Measurements from ENCODE around the gene MCUB. TPM values are rescaled to one million over a fixed set of nuclear protein-coding genes. Genes with fewer than 3 reads are reported as not detected.
"Not testable (repeated sequence)": the region's sequence is repeated elsewhere in the genome, so short reads cannot be mapped to it uniquely, and the experiment has no call there.

MCUB gene
- polyA plus RNA-seq, 1 donor, result 6.9 TPM

DNA sequence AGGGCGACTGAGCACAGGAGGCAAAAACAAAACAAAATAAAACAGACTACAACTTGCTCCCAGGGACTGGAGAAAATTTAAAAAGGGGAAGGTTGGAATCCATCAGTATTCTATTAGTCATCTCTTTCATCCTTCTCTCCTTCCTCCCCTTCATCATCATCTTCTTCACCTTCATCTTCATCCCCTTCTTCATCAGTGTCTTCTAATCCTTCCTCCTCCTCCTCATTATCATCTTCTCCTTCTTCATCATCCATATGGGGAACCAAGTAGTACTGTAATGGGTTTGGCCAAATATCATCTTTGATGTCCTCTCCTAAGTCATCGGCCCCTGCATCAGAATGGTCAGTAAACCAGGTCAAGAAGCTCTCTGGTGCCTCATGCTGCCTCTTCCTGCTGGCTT, 6.9 kb upstream of the MCUB start:
- Histone ChIP-seq H3K27me3 (ENCODE audit: control insufficient read depth, insufficient read depth, low read length) (peaks cover under 1% of the 10 kb centered on the region), H3K27ac (ENCODE audit: low read length) (no peak overlapping the region), H3K9me3 (ENCODE audit: control insufficient read depth, low read depth, low read length) (peaks cover 6% of the 10 kb centered on the region), H3K4me3 (ENCODE audit: low read length) (no peak overlapping the region), H3K36me3 (ENCODE audit: control insufficient read depth, insufficient read depth, low read length) (no peaks in the 10 kb centered on the region), H3K4me1 (ENCODE audit: control insufficient read depth, insufficient read depth, low read length) (no peaks in the 10 kb centered on the region)
- DNase-seq, result no peak
- WGBS (ENCODE audit: insufficient coverage, low lambda C conversion rate), result 100% methylated on average over 1 of the region's 2 CpGs

DNA sequence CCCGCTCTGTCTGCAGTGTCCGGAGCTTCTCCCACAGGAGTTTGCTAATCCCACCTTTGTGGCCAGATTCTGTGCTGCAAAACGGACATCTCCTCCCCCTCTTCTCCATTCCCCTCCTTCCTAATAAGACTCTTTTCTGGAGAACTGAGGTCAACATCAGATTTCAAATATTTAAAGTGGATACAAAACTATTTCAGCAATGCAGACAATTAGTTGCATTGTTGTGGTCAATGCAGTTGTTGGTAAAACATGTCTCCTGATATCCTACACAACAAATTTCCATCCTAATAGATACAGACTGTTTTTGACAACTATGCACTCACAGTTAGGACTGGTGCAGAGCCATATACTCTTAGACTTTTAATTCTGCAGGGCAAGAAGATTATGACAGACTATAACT, 5.1 kb upstream of the MCUB start:
- H3K27ac ChIP-seq (ENCODE audit: low read length), result no peak overlapping the region
- no CpG with 5 or more reads among the region's 3 CpGs for WGBS (ENCODE audit: insufficient coverage, low lambda C conversion rate)

DNA sequence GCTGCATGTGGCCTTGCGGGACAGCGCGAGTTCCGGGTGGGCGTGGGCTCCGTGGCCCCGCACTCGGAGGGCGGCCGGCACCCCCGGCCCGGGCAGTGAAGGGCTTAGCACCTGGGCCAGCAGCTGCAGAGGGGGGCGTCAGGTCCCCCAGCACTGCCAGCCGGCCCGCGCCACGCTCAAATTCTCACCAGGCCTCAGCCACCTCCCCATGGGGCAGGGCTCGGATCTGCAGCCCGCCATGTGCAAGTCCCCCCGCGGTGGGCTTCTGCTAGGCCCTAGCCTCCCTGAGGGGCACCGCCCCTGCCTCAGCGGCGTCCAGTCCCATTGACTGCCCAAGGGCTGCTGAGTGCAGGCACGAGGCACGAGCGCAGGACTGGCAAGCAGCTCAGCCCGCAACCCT, 2.6 kb upstream of the MCUB start:
- no peaks in the 10 kb centered on the region for H3K36me3 ChIP-seq (ENCODE audit: control insufficient read depth, insufficient read depth, low read length)
- no peak overlapping the region for H3K27ac ChIP-seq (ENCODE audit: low read length)
- no CpG with 5 or more reads among the region's 28 CpGs for WGBS (ENCODE audit: insufficient coverage, low lambda C conversion rate)
- peaks cover 6% of the 10 kb centered on the region for H3K9me3 ChIP-seq (ENCODE audit: control insufficient read depth, low read depth, low read length)
- no peaks in the 10 kb centered on the region for H3K4me1 ChIP-seq (ENCODE audit: control insufficient read depth, insufficient read depth, low read length)
- peaks cover 14% of the 10 kb centered on the region for H3K27me3 ChIP-seq (ENCODE audit: control insufficient read depth, insufficient read depth, low read length)
- DNase-seq, result no peak
- H3K4me3 ChIP-seq (ENCODE audit: low read length), result no peak overlapping the region

More for the DNA sequence above, 5.1 kb upstream of the MCUB start:
- Histone ChIP-seq H3K9me3 (ENCODE audit: control insufficient read depth, low read depth, low read length) (peaks cover 6% of the 10 kb centered on the region), H3K36me3 (ENCODE audit: control insufficient read depth, insufficient read depth, low read length) (no peaks in the 10 kb centered on the region), H3K4me3 (ENCODE audit: low read length) (no peak overlapping the region), H3K4me1 (ENCODE audit: control insufficient read depth, insufficient read depth, low read length) (no peaks in the 10 kb centered on the region), H3K27me3 (ENCODE audit: control insufficient read depth, insufficient read depth, low read length) (peaks cover 6% of the 10 kb centered on the region)
- no peak for DNase-seq

DNA sequence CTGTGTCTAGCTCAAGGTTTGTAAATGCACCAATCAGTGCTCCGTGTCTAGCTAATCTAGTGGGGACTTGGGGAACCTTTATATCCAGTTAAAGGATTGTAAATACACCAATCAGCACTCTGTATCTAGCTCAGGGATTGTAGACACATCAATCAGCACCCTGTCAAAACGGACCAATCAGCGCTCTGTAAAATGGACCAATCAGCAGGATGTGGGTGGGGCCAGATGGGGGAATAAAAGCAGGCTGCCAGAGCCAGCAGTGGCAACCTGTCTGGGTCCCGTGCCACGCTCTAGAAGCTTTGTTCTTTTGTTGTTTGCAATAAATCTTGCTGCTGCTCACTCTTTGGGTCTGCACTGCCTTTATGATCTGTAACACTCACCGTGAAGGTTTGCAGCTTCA, 2.0 kb upstream of the MCUB start:
- no CpG with 5 or more reads among the region's 6 CpGs for WGBS (ENCODE audit: insufficient coverage, low lambda C conversion rate)
- not testable (repeated sequence) for H3K4me3 ChIP-seq (ENCODE audit: low read length)

DNA sequence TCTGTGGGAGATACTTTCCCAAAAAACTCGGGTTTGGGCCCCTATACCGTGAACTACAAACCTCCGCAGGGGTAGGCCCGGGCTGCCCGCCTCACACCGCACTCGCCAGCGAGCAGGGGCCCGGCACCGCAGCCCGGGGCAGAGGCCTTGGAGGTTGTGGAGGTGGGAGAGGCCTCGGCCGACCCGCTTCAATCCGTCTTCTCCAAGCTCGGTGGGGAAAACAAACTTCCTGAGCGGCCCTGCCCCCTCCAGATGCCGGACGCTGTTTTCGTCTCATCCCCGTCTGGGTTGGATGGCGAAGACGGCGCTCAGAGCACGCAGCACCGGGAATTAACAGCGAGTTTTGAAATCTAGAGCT, 442 bp upstream of the MCUB start:
- Histone ChIP-seq H3K4me3 (ENCODE audit: low read length) (peak overlapping the region; percentile 49), H3K9me3 (ENCODE audit: control insufficient read depth, low read depth, low read length) (peaks cover 6% of the 10 kb centered on the region), H3K27ac (ENCODE audit: low read length) (peak overlapping the region; percentile 11), H3K4me1 (ENCODE audit: control insufficient read depth, insufficient read depth, low read length) (no peaks in the 10 kb centered on the region), H3K36me3 (ENCODE audit: control insufficient read depth, insufficient read depth, low read length) (no peaks in the 10 kb centered on the region), H3K27me3 (ENCODE audit: control insufficient read depth, insufficient read depth, low read length) (peaks cover 20% of the 10 kb centered on the region)
- WGBS (ENCODE audit: insufficient coverage, low lambda C conversion rate), result no CpG with 5 or more reads among the region's 27 CpGs
- no peak for DNase-seq

More for the DNA sequence above, 2.0 kb upstream of the MCUB start:
- not testable (repeated sequence) for H3K4me1 ChIP-seq (ENCODE audit: control insufficient read depth, insufficient read depth, low read length); DNase-seq; H3K9me3 ChIP-seq (ENCODE audit: control insufficient read depth, low read depth, low read length); H3K27ac ChIP-seq (ENCODE audit: low read length); H3K36me3 ChIP-seq (ENCODE audit: control insufficient read depth, insufficient read depth, low read length)
- peaks cover 18% of the 10 kb centered on the region for H3K27me3 ChIP-seq (ENCODE audit: control insufficient read depth, insufficient read depth, low read length)

DNA sequence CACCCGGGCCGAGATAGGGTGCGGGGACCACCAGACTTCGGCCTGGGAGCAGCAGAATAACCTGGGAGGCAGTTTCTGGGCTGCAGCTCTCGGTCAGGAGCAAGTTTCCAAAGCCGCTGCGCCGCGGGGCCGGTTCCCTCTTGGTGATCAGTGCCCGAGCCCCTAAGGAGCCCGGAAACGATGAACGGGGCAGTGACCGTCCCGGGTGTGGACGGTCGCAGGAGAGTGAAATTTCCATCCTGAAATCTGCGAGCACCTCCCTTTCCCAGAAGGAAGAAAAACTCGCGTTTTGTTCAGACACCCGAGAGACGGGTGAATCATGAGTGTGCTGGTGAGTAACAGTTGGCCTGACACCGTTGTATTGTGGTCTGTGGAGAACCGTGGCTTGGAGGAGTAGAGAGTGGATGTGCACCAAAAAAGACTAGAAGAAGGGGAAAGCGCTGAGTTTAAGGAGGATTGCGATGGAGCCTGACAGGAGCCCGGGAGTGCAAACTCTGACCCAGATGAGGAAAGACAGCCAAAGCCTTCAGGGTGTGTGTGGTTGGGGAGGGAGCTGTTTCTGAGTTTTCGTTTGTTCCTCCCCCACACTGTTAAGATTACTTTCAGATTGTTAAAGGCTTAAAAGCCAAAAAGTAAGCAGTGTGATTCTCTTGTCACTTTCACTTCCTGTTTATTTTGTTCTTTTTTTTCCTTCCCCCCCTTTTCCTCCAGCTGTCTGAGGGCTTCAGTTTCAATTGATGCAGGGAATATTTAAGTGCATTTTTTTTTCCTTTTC, 828 bp downstream of the MCUB start:
- no peaks in the 10 kb centered on the region for H3K4me1 ChIP-seq (ENCODE audit: control insufficient read depth, insufficient read depth, low read length)
- WGBS (ENCODE audit: insufficient coverage, low lambda C conversion rate), result 0% methylated on average over 1 of the region's 29 CpGs

DNA sequence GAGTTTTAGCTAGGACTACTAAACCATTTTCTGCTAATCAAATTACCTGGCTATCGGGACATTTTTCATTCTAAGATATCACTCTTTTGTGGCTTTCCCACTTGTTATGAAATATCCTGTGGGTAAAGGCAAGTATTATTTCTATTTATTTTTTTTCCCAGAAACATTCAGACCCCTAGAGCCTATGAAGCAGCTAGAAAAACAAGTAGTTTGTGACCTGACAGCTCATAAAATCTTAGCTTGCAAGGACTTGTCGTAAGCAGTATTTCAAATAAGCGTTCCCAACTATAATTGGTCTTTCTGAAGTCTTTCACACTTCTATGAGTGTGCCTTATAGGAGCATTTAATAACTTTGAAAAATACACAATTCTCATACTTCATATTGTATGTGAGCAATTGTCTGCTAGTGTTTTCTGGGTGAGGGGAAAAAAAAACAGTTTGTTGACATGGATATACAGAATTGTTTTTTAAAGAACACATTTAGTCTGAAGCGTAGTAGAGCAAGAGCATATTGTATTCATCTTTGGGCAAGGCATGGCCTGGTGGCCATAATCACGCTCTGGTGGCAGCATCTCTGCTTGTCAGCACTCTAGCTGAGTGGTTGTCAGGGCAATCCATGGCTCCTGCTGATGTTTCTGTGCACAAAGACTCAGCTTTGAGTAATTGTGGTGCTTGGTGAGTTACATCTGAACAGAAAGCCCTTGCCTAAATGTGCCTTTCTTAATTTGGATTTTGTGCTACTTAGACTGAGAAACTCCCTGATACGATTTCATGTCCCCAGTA, 2.6 kb downstream of the MCUB start:
- peaks cover under 1% of the 10 kb centered on the region for H3K9me3 ChIP-seq (ENCODE audit: control insufficient read depth, low read depth, low read length)
- H3K36me3 ChIP-seq (ENCODE audit: control insufficient read depth, insufficient read depth, low read length), result no peaks in the 10 kb centered on the region
- H3K27me3 ChIP-seq (ENCODE audit: control insufficient read depth, insufficient read depth, low read length), result peaks cover 21% of the 10 kb centered on the region
- H3K4me1 ChIP-seq (ENCODE audit: control insufficient read depth, insufficient read depth, low read length), result no peaks in the 10 kb centered on the region
- no peak overlapping the region for H3K27ac ChIP-seq (ENCODE audit: low read length)
- no peak overlapping the region for H3K4me3 ChIP-seq (ENCODE audit: low read length)
- WGBS (ENCODE audit: insufficient coverage, low lambda C conversion rate), result no CpG with 5 or more reads among the region's 6 CpGs
- DNase-seq, result no peak

More for the DNA sequence above, 828 bp downstream of the MCUB start:
- peaks cover 21% of the 10 kb centered on the region for H3K27me3 ChIP-seq (ENCODE audit: control insufficient read depth, insufficient read depth, low read length)
- H3K9me3 ChIP-seq (ENCODE audit: control insufficient read depth, low read depth, low read length), result peaks cover 6% of the 10 kb centered on the region
- peak overlapping the region; percentile 31 for H3K27ac ChIP-seq (ENCODE audit: low read length)
- H3K4me3 ChIP-seq (ENCODE audit: low read length), result peak overlapping the region; percentile 49
- DNase-seq, result peak; percentile 6 to 62
- H3K36me3 ChIP-seq (ENCODE audit: control insufficient read depth, insufficient read depth, low read length), result no peaks in the 10 kb centered on the region

DNA sequence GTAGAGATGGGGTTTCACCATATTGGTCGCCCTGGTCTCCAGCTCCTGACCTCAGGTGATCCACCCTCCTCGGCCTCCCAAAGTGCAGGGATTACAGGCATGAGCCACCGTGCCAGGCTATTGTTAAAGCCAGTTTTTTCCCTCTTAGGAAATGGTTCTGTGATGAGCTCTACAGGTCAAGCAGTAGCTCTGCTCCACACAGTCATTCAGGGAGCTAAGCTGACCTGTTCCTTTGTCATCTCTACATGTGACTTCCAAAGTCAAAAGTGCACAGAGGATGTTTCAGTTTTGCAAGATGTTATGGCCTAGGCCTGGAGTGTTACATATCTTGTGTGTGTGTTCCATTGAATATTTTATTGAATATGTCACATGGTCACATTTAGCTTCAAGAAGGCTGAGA, 11.4 kb downstream of the MCUB start:
- H3K4me3 ChIP-seq (ENCODE audit: low read length), result no peak overlapping the region
- H3K36me3 ChIP-seq (ENCODE audit: control insufficient read depth, insufficient read depth, low read length), result no peaks in the 10 kb centered on the region
- no peak overlapping the region for H3K27ac ChIP-seq (ENCODE audit: low read length)
- DNase-seq, result peak in 1 of 2 donors; percentile 11
- H3K9me3 ChIP-seq (ENCODE audit: control insufficient read depth, low read depth, low read length), result no peaks in the 10 kb centered on the region
- no CpG with 5 or more reads among the region's 3 CpGs for WGBS (ENCODE audit: insufficient coverage, low lambda C conversion rate)
- no peaks in the 10 kb centered on the region for H3K4me1 ChIP-seq (ENCODE audit: control insufficient read depth, insufficient read depth, low read length)
- H3K27me3 ChIP-seq (ENCODE audit: control insufficient read depth, insufficient read depth, low read length), result no peaks in the 10 kb centered on the region

DNA sequence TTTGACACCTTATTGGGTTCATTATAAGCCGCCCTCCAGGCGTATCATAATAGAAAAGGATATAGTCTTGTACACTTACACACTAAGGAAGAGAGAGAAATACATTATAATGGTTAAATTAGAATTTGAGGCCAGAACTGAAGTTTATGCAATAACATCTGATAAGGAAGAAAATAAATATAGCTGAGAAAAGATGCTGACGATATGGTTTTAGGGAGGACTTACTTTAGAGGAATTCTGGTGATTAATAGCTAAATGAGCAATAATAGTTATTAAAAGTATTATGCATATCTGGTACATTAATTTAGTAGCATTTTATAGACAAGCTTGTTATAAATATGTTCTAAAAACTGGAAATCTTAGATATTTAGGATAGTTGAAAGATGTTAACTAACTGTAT, 12.1 kb downstream of the MCUB start:
- Histone ChIP-seq H3K4me3 (ENCODE audit: low read length) (no peak overlapping the region), H3K4me1 (ENCODE audit: control insufficient read depth, insufficient read depth, low read length) (no peaks in the 10 kb centered on the region), H3K9me3 (ENCODE audit: control insufficient read depth, low read depth, low read length) (no peaks in the 10 kb centered on the region), H3K27me3 (ENCODE audit: control insufficient read depth, insufficient read depth, low read length) (no peaks in the 10 kb centered on the region), H3K36me3 (ENCODE audit: control insufficient read depth, insufficient read depth, low read length) (no peaks in the 10 kb centered on the region), H3K27ac (ENCODE audit: low read length) (no peak overlapping the region)
- no peak for DNase-seq
- WGBS (ENCODE audit: insufficient coverage, low lambda C conversion rate), result 100% methylated on average over 3 of the region's 3 CpGs

DNA sequence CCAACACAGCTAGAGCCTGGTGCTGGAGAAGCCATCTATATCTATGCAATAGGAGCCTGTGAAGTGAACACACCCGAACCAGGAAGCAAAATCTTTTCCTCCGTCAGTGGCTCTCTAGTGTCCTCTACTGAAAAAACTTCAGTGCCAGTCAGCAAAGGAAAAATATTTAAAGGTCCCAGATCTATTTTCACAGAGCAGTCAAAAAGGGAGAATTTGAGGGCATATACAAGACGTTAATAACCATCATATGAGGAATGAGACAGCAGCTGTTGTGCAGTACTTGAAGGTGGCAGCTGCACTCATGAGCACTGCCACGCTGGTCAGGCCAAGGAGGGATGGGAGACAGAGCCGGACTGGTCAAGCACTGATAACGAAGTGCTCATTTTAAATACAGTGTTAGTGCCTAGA, 14.4 kb downstream of the MCUB start:
- H3K27ac ChIP-seq (ENCODE audit: low read length), result no peak overlapping the region
- no peak overlapping the region for H3K4me3 ChIP-seq (ENCODE audit: low read length)
- H3K36me3 ChIP-seq (ENCODE audit: control insufficient read depth, insufficient read depth, low read length), result no peaks in the 10 kb centered on the region
- no peaks in the 10 kb centered on the region for H3K4me1 ChIP-seq (ENCODE audit: control insufficient read depth, insufficient read depth, low read length)
- H3K9me3 ChIP-seq (ENCODE audit: control insufficient read depth, low read depth, low read length), result no peaks in the 10 kb centered on the region
- 40% methylated on average over 1 of the region's 6 CpGs for WGBS (ENCODE audit: insufficient coverage, low lambda C conversion rate)
- H3K27me3 ChIP-seq (ENCODE audit: control insufficient read depth, insufficient read depth, low read length), result no peaks in the 10 kb centered on the region
- DNase-seq, result peak; percentile 12 to 51

Data from large intestine (tissue), 3 donors.